Panc1 (cell line): ENCODE data around the gene GRID1. TPM values are rescaled to one million over a fixed set of nuclear protein-coding genes. Genes with fewer than 3 reads are reported as not detected.

Source experiments
- ATAC-seq: fragments of 200-7000 bp; cut with Tn5 transposase; 2 replicates; pipeline ENCODE4 v1.9.1; 2020; ENCODE audit warnings: mild to moderate bottlenecking, moderate library complexity
- BruUV-seq: library from RNA; stranded (reverse); fragments of 400-500 nt; replicated peaks from 2 replicates; lab custom pipeline; 2021; lab: Mats Ljungman, UMichigan
- CTCF ChIA-PET: fragments of 300-600 bp; sonication (Branson Sonifier 250); formaldehyde crosslinking; loops from one replicate; lab custom pipeline; 2022; ENCODE audit warnings: antibody characterized with exemption; lab: Charles Lee
- POLR2A ChIA-PET: fragments of 300-600 bp; sonication (Branson Sonifier 250); formaldehyde crosslinking; loops from one replicate; lab custom pipeline; 2022; ENCODE audit warnings: antibody characterized with exemption; lab: Charles Lee
- DNase-seq: peaks from one replicate; pipeline ENCODE4 v3.0.0-alpha.2; 2010; ENCODE audit warnings: low read depth, low spot score
- H3K27ac ChIP-seq: 2 replicates; pipeline ENCODE4 v1.5.1; 2011; ENCODE audit warnings: mild to moderate bottlenecking, low read length, inconsistent platforms
- H3K27me3 ChIP-seq: fragments of 200-500 bp; sonication (Bioruptor generic); 2 replicates; pipeline ENCODE4 v1.6.0; 2014; ENCODE audit warnings: low read length, inconsistent platforms; ENCODE audit not compliant: control insufficient read depth, insufficient read depth
- H3K36me3 ChIP-seq: fragments of 200-500 bp; sonication (Bioruptor generic); 2 replicates; pipeline ENCODE4 v1.5.1; 2014; ENCODE audit warnings: inconsistent platforms, mild to moderate bottlenecking, low read length, moderate library complexity; ENCODE audit not compliant: control insufficient read depth, insufficient read depth
- H3K4me1 ChIP-seq: 2 replicates; pipeline ENCODE4 v1.5.1; 2011; ENCODE audit warnings: inconsistent platforms, mild to moderate bottlenecking, low read length, moderate library complexity; ENCODE audit not compliant: control insufficient read depth, insufficient read depth
- H3K4me3 ChIP-seq, 2 experiments: 2 replicates each; pipeline ENCODE4 v1.5.1; 2011 to 2012; ENCODE audit warnings: low read depth in 2 of 2, low read length in 2 of 2, mild to moderate bottlenecking in 2 of 2, inconsistent platforms in 1 of 2, moderate library complexity in 1 of 2
- H3K9me3 ChIP-seq: fragments of 200-500 bp; sonication (Bioruptor generic); 2 replicates; pipeline ENCODE4 v1.5.1; 2014; ENCODE audit warnings: low read depth, mild to moderate bottlenecking, inconsistent platforms, low read length, moderate library complexity; ENCODE audit not compliant: control insufficient read depth, insufficient read depth
- CTCF ChIP-seq: fragments of 450-650 bp; IDR thresholded peaks from 2 replicates; pipeline ENCODE4 v1.5.1; 2017; ENCODE audit warnings: mild to moderate bottlenecking
- POLR2AphosphoS5 ChIP-seq: IDR thresholded peaks from 2 replicates; pipeline ENCODE4 v1.6.1; 2012; ENCODE audit warnings: mild to moderate bottlenecking, low read depth, low read length, moderate library complexity
- REST ChIP-seq, 2 experiments: IDR thresholded peaks; 2 replicates each; pipeline ENCODE4 v1.6.1; 2011 to 2012; ENCODE audit warnings: low read depth in 2 of 2, control low read depth in 1 of 2, low read length in 1 of 2, mild to moderate bottlenecking in 1 of 2, moderate library complexity in 1 of 2; ENCODE audit not compliant: insufficient read depth in 1 of 2
- SIN3A ChIP-seq: IDR thresholded peaks from 2 replicates; pipeline ENCODE4 v1.6.1; 2012; ENCODE audit warnings: low read depth, mild to moderate bottlenecking, low read length, moderate library complexity, borderline replicate concordance; ENCODE audit not compliant: insufficient read depth
- TCF7L2 ChIP-seq: IDR thresholded peaks from 2 replicates; pipeline ENCODE4 v1.6.1; 2011; ENCODE audit warnings: mild to moderate bottlenecking, low read depth, low read length, inconsistent platforms
- in situ Hi-C: cut with HindIII; loops from 2 replicates; pipeline ENCODE4 v1.10.0; 2016; ENCODE audit warnings: low sequenced_read_pairs, low pct_unique_long_range_greater_than_20kb
- intact Hi-C: fragments of 100-400 bp; cut with micrococcal nuclease; formaldehyde crosslinking; loops from one replicate; pipeline ENCODE4 v1.10.0; 2022; ENCODE audit not compliant: unreplicated experiment
- total RNA-seq: library from RNA; stranded (reverse); gene quantifications from one replicate; pipeline ENCODE4 v1.2.1, GENCODE V29; 2021; ENCODE audit not compliant: unreplicated experiment

The GRID1 gene
- total RNA-seq, 1 experiment from 2014 or later: 2.3 TPM

GRCh38 chr10:86295351-86295750 is 71.2 kb downstream of the GRID1 start:
- Histone ChIP-seq H3K4me3 (no peak overlapping the region), H3K9me3 (no peaks in the 10 kb centered on the region), H3K27ac (no peak overlapping the region), H3K36me3 (no peaks in the 10 kb centered on the region), H3K4me1 (no peaks in the 10 kb centered on the region), H3K27me3 (peaks cover 6% of the 10 kb centered on the region; the same call in 1 of the 2 replicates)
- intact Hi-C loops (no loop called here), in situ Hi-C loops (no loop called here)
- DNase-seq: no peak
- POLR2A ChIA-PET: no interaction called here
- ATAC-seq: no peak
- CTCF ChIA-PET: no interaction called here
- TF ChIP-seq TCF7L2 (no peak), POLR2AphosphoS5 (no peak), SIN3A (no peak), REST (IDR thresholded peaks at IDR 0.05; ENCODE audit: insufficient read depth in 1 of 2, low read depth in 2 of 2, low read length in 1 of 2) (no peak), CTCF (no peak)
- BruUV-seq: no TSS peak

- ChIA-PET POLR2A (no interaction called here), CTCF (interaction anchor here (0.7 kb wide), 1 partner anchor 361 kb away, joined by 3 read pairs; no protein-coding TSS in a partner anchor)
- Histone ChIP-seq H3K27me3 (peaks cover 6% of the 10 kb centered on the region; the same call in 1 of the 2 replicates), H3K9me3 (no peaks in the 10 kb centered on the region), H3K4me3 (no peak overlapping the region), H3K27ac (no peak overlapping the region), H3K4me1 (no peaks in the 10 kb centered on the region), H3K36me3 (no peaks in the 10 kb centered on the region)
- DNase-seq (no peak), ATAC-seq (no peak)
- in situ Hi-C loops (no loop called here), intact Hi-C loops (no loop called here)
- TF ChIP-seq POLR2AphosphoS5 (no peak), SIN3A (no peak), CTCF (no peak), TCF7L2 (no peak), REST (IDR thresholded peaks at IDR 0.05; ENCODE audit: insufficient read depth in 1 of 2, low read depth in 2 of 2, low read length in 1 of 2) (no peak)
- no TSS peak for BruUV-seq
Measured at GRCh38 chr10:86294346-86295265, 72.0 kb downstream of the GRID1 start.
